IMR-90 (cell line): Measurements from ENCODE around the gene SIK2. TPM values are rescaled to one million over a fixed set of nuclear protein-coding genes. Genes with fewer than 3 reads are reported as not detected.

Source experiments
- ATAC-seq: fragments of 200-7000 bp; cut with Tn5 transposase; 2 replicates; pipeline ENCODE4 v1.9.1; 2020; ENCODE audit warnings: low read depth, mild to moderate bottlenecking, moderate library complexity
- BruUV-seq: library from RNA; stranded (reverse); fragments of 400-500 nt; replicated peaks from 2 replicates; lab custom pipeline; 2021; lab: Mats Ljungman, UMichigan
- CTCF ChIA-PET: fragments of 300-600 bp; formaldehyde crosslinking; extraction: SDS; loops from one replicate; lab custom pipeline; 2021; ENCODE audit warnings: antibody characterized with exemption; lab: Yijun Ruan, JAX
- POLR2A ChIA-PET: fragments of 300-600 bp; sonication (Branson Sonifier 250); formaldehyde crosslinking; loops from one replicate; lab custom pipeline; 2022; ENCODE audit warnings: antibody characterized with exemption; ENCODE audit not compliant: unreplicated experiment; lab: Charles Lee
- DNase-seq: peaks from one replicate; pipeline ENCODE4 v3.0.0; 2013
- H2AFZ ChIP-seq: replicated peaks from 2 replicates; pipeline ENCODE3; 2013; ENCODE audit warnings: low read length, mild to moderate bottlenecking; ENCODE audit not compliant: poor library complexity
- H2AK5ac ChIP-seq: 2 replicates; pipeline ENCODE4 v1.6.1; 2013; ENCODE audit warnings: low read depth, low read length, inconsistent platforms
- H2AK9ac ChIP-seq: replicated peaks from 2 replicates; pipeline ENCODE3; 2013; ENCODE audit warnings: mild to moderate bottlenecking, low read depth, low read length, moderate library complexity; ENCODE audit not compliant: poor library complexity
- H2BK120ac ChIP-seq: 2 replicates; pipeline ENCODE4 v1.6.1; 2013; ENCODE audit warnings: low read depth, low read length, inconsistent platforms
- H2BK15ac ChIP-seq: 3 replicates; pipeline ENCODE4 v1.6.1; 2013; ENCODE audit warnings: low read depth, low read length, inconsistent platforms
- H2BK20ac ChIP-seq: 2 replicates; pipeline ENCODE4 v1.6.1; 2013; ENCODE audit warnings: low read depth, mild to moderate bottlenecking, inconsistent platforms, low read length, moderate library complexity
- H2BK5ac ChIP-seq: 2 replicates; pipeline ENCODE4 v1.6.1; 2013; ENCODE audit warnings: mild to moderate bottlenecking, low read depth, low read length, inconsistent platforms; ENCODE audit not compliant: poor library complexity, severe bottlenecking
- H3K14ac ChIP-seq: replicated peaks from 2 replicates; pipeline ENCODE4 v1.6.1; 2013; ENCODE audit warnings: low read depth, low read length, inconsistent platforms
- H3K18ac ChIP-seq: 2 replicates; pipeline ENCODE4 v1.6.1; 2013; ENCODE audit warnings: low read depth, low read length, control low read depth
- H3K23ac ChIP-seq: 2 replicates; pipeline ENCODE4 v1.6.1; 2013; ENCODE audit warnings: low read depth, low read length, inconsistent platforms
- H3K27ac ChIP-seq: 2 replicates; pipeline ENCODE4 v1.5.1; 2013; ENCODE audit warnings: mild to moderate bottlenecking, control low read depth, low read length; ENCODE audit not compliant: insufficient read depth
- H3K27me3 ChIP-seq: 2 replicates; pipeline ENCODE4 v1.6.1; 2013; ENCODE audit warnings: low read length; ENCODE audit not compliant: control insufficient read depth, insufficient read depth
- H3K36me3 ChIP-seq: 2 replicates; pipeline ENCODE4 v1.6.1; 2013; ENCODE audit warnings: low read length, mixed read lengths; ENCODE audit not compliant: control insufficient read depth, insufficient read depth
- H3K4ac ChIP-seq: 2 replicates; pipeline ENCODE4 v1.6.1; 2013; ENCODE audit warnings: low read depth, low read length, inconsistent platforms
- H3K4me1 ChIP-seq: 2 replicates; pipeline ENCODE4 v1.6.1; 2013; ENCODE audit warnings: low read length, mixed read lengths; ENCODE audit not compliant: control insufficient read depth, insufficient read depth
- H3K4me2 ChIP-seq: 2 replicates; pipeline ENCODE4 v1.6.1; 2013; ENCODE audit warnings: low read depth, mild to moderate bottlenecking, control low read depth, low read length, moderate library complexity
- H3K4me3 ChIP-seq: 2 replicates; pipeline ENCODE4 v1.5.1; 2013; ENCODE audit warnings: low read depth, mild to moderate bottlenecking, control low read depth, low read length, moderate library complexity; ENCODE audit not compliant: insufficient read depth
- H3K56ac ChIP-seq: 2 replicates; pipeline ENCODE4 v1.6.1; 2013; ENCODE audit warnings: low read length, inconsistent platforms; ENCODE audit not compliant: insufficient read depth; ENCODE audit errors: extremely low read depth
- H3K79me1 ChIP-seq, 2 experiments: 2 replicates each; pipeline ENCODE4 v1.6.1; 2013; ENCODE audit warnings: low read length in 2 of 2, inconsistent platforms in 1 of 2, low read depth in 1 of 2
- H3K9ac ChIP-seq: 2 replicates; pipeline ENCODE4 v1.6.1; 2013; ENCODE audit warnings: low read depth, low read length, control low read depth
- H3K9me1 ChIP-seq: 2 replicates; pipeline ENCODE4 v1.6.1; 2013; ENCODE audit warnings: low read length, inconsistent platforms; ENCODE audit not compliant: insufficient read depth
- H3K9me3 ChIP-seq: 2 replicates; pipeline ENCODE4 v1.6.1; 2013; ENCODE audit warnings: low read length; ENCODE audit not compliant: control insufficient read depth, insufficient read depth
- H4K20me1 ChIP-seq: 2 replicates; pipeline ENCODE4 v1.6.1; 2013; ENCODE audit warnings: low read length, inconsistent platforms; ENCODE audit not compliant: insufficient read depth
- H4K5ac ChIP-seq: 2 replicates; pipeline ENCODE4 v1.6.1; 2013; ENCODE audit warnings: mild to moderate bottlenecking, low read depth, low read length, control low read depth
- H4K8ac ChIP-seq, 2 experiments: 2 replicates each; pipeline ENCODE4 v1.6.1; 2013; ENCODE audit warnings: low read depth in 2 of 2, low read length in 2 of 2, control low read depth in 1 of 2, inconsistent platforms in 1 of 2
- H4K91ac ChIP-seq: 2 replicates; pipeline ENCODE4 v1.6.1; 2013; ENCODE audit warnings: low read depth, low read length, inconsistent platforms; ENCODE audit not compliant: insufficient read depth
- BHLHE40 ChIP-seq: fragments of 150-350 bp; IDR thresholded peaks from 2 replicates; pipeline ENCODE4 v1.6.1; 2016; ENCODE audit warnings: mild to moderate bottlenecking, low read depth, low read length
- CEBPB ChIP-seq: IDR thresholded peaks from 2 replicates; pipeline ENCODE4 v1.6.1; 2012; ENCODE audit warnings: low read depth, low read length, improper control_type of control experiment
- CHD1 ChIP-seq: IDR thresholded peaks from 2 replicates; pipeline ENCODE4 v1.6.1; 2012; ENCODE audit warnings: low read depth, low read length, improper control_type of control experiment
- CTCF ChIP-seq: conservative IDR thresholded peaks from 2 replicates; pipeline ENCODE4 v1.5.1; 2012; ENCODE audit warnings: mild to moderate bottlenecking, low read depth, low read length, improper control_type of control experiment
- ELK1 ChIP-seq: fragments of 150-350 bp; IDR thresholded peaks from 2 replicates; pipeline ENCODE4 v1.6.1; 2016; ENCODE audit warnings: low read depth, mild to moderate bottlenecking, low read length, moderate library complexity, borderline replicate concordance
- FOS ChIP-seq: fragments of 150-350 bp; IDR thresholded peaks from 2 replicates; pipeline ENCODE4 v1.6.1; 2016; ENCODE audit warnings: low read depth, low read length
- MAFK ChIP-seq: IDR thresholded peaks from 2 replicates; pipeline ENCODE4 v1.6.1; 2012; ENCODE audit warnings: low read depth, low read length, improper control_type of control experiment
- MAZ ChIP-seq: IDR thresholded peaks from 2 replicates; pipeline ENCODE4 v1.6.1; 2012; ENCODE audit warnings: low read depth, mild to moderate bottlenecking, low read length, improper control_type of control experiment, moderate library complexity, borderline replicate concordance
- MXI1 ChIP-seq: IDR thresholded peaks from 2 replicates; pipeline ENCODE4 v1.6.1; 2012; ENCODE audit warnings: low read depth, mild to moderate bottlenecking, low read length, moderate library complexity, borderline replicate concordance
- NFE2L2 ChIP-seq: fragments of 150-350 bp; IDR thresholded peaks from 2 replicates; pipeline ENCODE4 v1.6.1; 2016; ENCODE audit warnings: low read depth, mild to moderate bottlenecking, low read length
- POLR2A ChIP-seq: IDR thresholded peaks from 2 replicates; pipeline ENCODE4 v1.6.1; 2012; ENCODE audit warnings: mild to moderate bottlenecking, low read depth, low read length
- RAD21 ChIP-seq: IDR thresholded peaks from 2 replicates; pipeline ENCODE4 v1.6.1; 2012; ENCODE audit warnings: low read length, improper control_type of control experiment
- RCOR1 ChIP-seq: IDR thresholded peaks from 2 replicates; pipeline ENCODE4 v1.6.1; 2012; ENCODE audit warnings: mild to moderate bottlenecking, low read length, improper control_type of control experiment; ENCODE audit not compliant: insufficient replicate concordance
- RFX5 ChIP-seq: IDR thresholded peaks from 2 replicates; pipeline ENCODE4 v1.8.0; 2012; ENCODE audit warnings: low read depth, mild to moderate bottlenecking, low read length, moderate library complexity
- SMC3 ChIP-seq: fragments of 150-350 bp; IDR thresholded peaks from 2 replicates; pipeline ENCODE4 v1.6.1; 2016; ENCODE audit warnings: low read depth, mild to moderate bottlenecking, antibody characterized with exemption, low read length, moderate library complexity
- USF2 ChIP-seq: fragments of 150-350 bp; IDR thresholded peaks from 2 replicates; pipeline ENCODE4 v1.6.1; 2017; ENCODE audit warnings: mild to moderate bottlenecking, antibody characterized with exemption, low read length, low read depth
- WGBS, 2 experiments: methylation state at CpG; one replicate each; pipeline versions ENCODE4 v1.1.5 to v1.1.7; 2013; ENCODE audit warnings: missing lambda C conversion rate in 2 of 2; ENCODE audit not compliant: insufficient read length in 1 of 2; ENCODE audit errors: extremely low coverage in 2 of 2; 5-methylcytosine and 5-hydroxymethylcytosine counted together
- dilution Hi-C: fragments of 300-500 bp; cut with HindIII; formaldehyde crosslinking; loops from one replicate; pipeline ENCODE4 v1.14.3; 2018; ENCODE audit warnings: low sequenced_read_pairs; ENCODE audit not compliant: unreplicated experiment
- in situ Hi-C: fragments of 300-500 bp; cut with MboI; formaldehyde crosslinking; loops from 3 replicates; pipeline ENCODE4 v1.14.3; 2019; ENCODE audit warnings: low sequenced_read_pairs, inconsistent platforms, mixed read lengths
- intact Hi-C: fragments of 100-400 bp; cut with micrococcal nuclease; formaldehyde crosslinking; loops from 2 replicates; pipeline ENCODE4 v1.10.0; 2022
- polyA plus RNA-seq, 3 experiments: library from polyadenylated mRNA; depleted of rRNA; stranded (reverse); fragments of >200 nt; gene quantifications; 2 replicates each; pipeline ENCODE4 v1.2.3, GENCODE V29; 2012; ENCODE audit warnings: low replicate concordance in 1 of 3
- total RNA-seq: library from RNA; depleted of rRNA; stranded (reverse); fragments of >200 nt; gene quantifications from 2 replicates; pipeline ENCODE4 v1.2.3, GENCODE V29; 2012

The SIK2 gene
- total and polyA plus RNA-seq, 2 of the 4 experiments (the other 2 are of a cell fraction): 7.9 to 10.4 TPM

- POLR2A ChIA-PET: no interaction called here
- Histone ChIP-seq H3K79me1 (no peaks in the 10 kb centered on the region), H3K4me1 (peaks cover 6% of the 10 kb centered on the region), H3K4me3 (no peak overlapping the region), H3K27me3 (0 out of 2 replicates have a peak, but pooled peaks cover 2% of the 10 kb centered on the region), H3K4ac (no peak overlapping the region), H4K5ac (no peak overlapping the region), H4K91ac (no peak overlapping the region), H3K9me1 (0 out of 2 replicates have a peak, but pooled peaks cover 9% of the 10 kb centered on the region), H4K8ac (no peak overlapping the region), H3K27ac (no peak overlapping the region), H2AFZ (no peak overlapping the region), H2BK15ac (no peak overlapping the region), H3K36me3 (no peaks in the 10 kb centered on the region), H2BK120ac (no peak overlapping the region), H2AK9ac (no peak overlapping the region), H3K9ac (no peak overlapping the region), H3K23ac (no peak overlapping the region), H3K4me2 (no peak overlapping the region), H4K20me1 (no peaks in the 10 kb centered on the region), H3K18ac (no peak overlapping the region), H2BK20ac (no peak overlapping the region; the same call in 1 of the 2 replicates), H3K9me3 (peaks cover 2% of the 10 kb centered on the region; the same call in 1 of the 2 replicates), H3K56ac (no peak overlapping the region), H2AK5ac (no peak overlapping the region), H2BK5ac (no peak overlapping the region), H3K14ac (no peak overlapping the region)
- BruUV-seq: no TSS peak
- peak; percentile 59 for ATAC-seq
- DNase-seq: peak; percentile 66
- TF ChIP-seq RFX5 (no peak), CEBPB (peak; percentile 70; the same call in 1 of the 2 replicates), MAZ (no peak), CHD1 (no peak), MXI1 (no peak), USF2 (no peak), BHLHE40 (no peak), POLR2A (no peak), RCOR1 (no peak), MAFK (no peak), RAD21 (peak; percentile 61), NFE2L2 (no peak), ELK1 (no peak), SMC3 (peak; percentile 45), CTCF (peak; percentile 63), FOS (no peak)
- in situ Hi-C loops (loop anchor here (5.0 to 25.0 kb wide), 2 partner anchors 256 to 401 kb away; no protein-coding TSS in a partner anchor), intact Hi-C loops (loop anchor here (5.0 kb wide), 1 partner anchor 256 kb away; no protein-coding TSS in a partner anchor), dilution Hi-C loops (no loop called here)
- WGBS, 2 experiments: no CpG with 5 or more reads among the region's 1 CpG
- CTCF ChIA-PET: interaction anchor here (0.6 to 1.8 kb wide), 5 partner anchors 11 to 256 kb away, joined by 3 to 9 read pairs (median 4); no protein-coding TSS in a partner anchor
These were observed 15.8 kb upstream of the SIK2 start for GRCh38 chr11:111586388-111586831.
